DOHH2 (cell line): ENCODE results near the gene ATP10B.

Experiments
- EZH2phosphoT487 ChIP-seq: fragments of 200-600 bp; sonication (generic); IDR thresholded peaks from 2 replicates; pipeline ENCODE4 v1.6.1; 2017; ENCODE audit warnings: borderline replicate concordance, mild to moderate bottlenecking, antibody characterized with exemption, low read length, moderate library complexity, mixed read lengths
- TF ChIP-seq, protein P1 (sequence below): fragments of 200-600 bp; sonication (generic); IDR thresholded peaks from one replicate; pipeline ENCODE4 v1.5.1; 2014; ENCODE audit warnings: antibody characterized with exemption, mild to moderate bottlenecking, low read depth, low read length; ENCODE audit not compliant: poor library complexity, severe bottlenecking

DNA sequence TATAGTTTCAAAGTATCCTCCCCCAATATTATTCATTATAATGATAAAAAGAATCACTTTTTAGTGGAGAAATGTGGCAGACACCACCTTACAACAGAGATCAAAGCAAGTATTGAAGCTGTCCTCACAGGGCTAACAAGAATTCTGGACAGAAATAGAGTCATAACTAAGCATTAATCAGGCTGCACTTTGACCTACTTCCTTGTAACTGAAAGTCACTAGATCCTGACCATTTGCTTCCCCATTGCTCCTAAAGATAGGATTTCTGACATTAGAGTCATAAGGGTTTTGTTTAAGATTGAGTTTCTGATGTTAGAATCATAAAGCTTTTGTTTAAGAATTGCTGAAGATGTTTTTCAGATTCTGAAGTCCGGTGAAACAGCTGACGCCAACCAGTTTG, 159.7 kb downstream of the ATP10B start:
- TF ChIP-seq, protein P1, sequence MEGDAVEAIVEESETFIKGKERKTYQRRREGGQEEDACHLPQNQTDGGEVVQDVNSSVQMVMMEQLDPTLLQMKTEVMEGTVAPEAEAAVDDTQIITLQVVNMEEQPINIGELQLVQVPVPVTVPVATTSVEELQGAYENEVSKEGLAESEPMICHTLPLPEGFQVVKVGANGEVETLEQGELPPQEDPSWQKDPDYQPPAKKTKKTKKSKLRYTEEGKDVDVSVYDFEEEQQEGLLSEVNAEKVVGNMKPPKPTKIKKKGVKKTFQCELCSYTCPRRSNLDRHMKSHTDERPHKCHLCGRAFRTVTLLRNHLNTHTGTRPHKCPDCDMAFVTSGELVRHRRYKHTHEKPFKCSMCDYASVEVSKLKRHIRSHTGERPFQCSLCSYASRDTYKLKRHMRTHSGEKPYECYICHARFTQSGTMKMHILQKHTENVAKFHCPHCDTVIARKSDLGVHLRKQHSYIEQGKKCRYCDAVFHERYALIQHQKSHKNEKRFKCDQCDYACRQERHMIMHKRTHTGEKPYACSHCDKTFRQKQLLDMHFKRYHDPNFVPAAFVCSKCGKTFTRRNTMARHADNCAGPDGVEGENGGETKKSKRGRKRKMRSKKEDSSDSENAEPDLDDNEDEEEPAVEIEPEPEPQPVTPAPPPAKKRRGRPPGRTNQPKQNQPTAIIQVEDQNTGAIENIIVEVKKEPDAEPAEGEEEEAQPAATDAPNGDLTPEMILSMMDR: no peak
- no peak for TF ChIP-seq EZH2phosphoT487
